ENCODE measurements around the gene ADARB1. TPM values are rescaled to one million over a fixed set of nuclear protein-coding genes. Genes with fewer than 3 reads are reported as not detected.

ADARB1 gene
- total RNA-seq, 1 experiment from 2014 or later, result 5.0 TPM

GRCh38 chr21:45264146-45264911 is 189.9 kb downstream of the ADARB1 start:
- no peak for DNase-seq (ENCODE audit: low spot score)

DNA sequence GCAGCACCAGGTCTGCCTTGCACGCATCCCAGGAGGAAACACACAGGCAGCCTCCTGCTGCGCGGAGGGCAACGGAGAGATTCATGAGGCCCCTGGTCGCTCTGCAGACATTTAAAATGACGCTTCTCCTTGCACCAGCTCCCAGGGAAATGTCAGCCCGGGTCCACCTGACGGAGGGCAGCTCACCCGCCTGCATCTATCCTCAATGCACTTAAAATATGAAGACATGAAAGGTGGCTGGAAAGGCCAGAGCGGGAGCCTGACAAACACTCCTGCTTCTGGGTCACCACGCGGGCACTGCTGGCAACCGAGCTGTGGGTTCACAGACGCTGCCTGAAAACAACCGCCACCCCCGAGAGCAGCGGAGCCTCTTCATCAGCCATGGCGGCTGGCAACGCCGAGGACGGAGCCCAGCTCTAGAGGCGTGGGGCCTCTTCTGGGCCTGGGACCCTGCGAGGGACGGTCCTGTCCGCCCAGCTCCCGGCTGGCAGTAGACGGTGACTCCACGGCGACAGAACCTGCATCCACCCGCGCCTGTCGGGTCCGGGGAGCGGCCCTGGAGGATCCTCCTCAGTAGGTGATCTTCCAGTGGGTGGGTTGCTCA is 190.6 kb downstream of the ADARB1 start:
- no peak for DNase-seq (ENCODE audit: low spot score)

DNA sequence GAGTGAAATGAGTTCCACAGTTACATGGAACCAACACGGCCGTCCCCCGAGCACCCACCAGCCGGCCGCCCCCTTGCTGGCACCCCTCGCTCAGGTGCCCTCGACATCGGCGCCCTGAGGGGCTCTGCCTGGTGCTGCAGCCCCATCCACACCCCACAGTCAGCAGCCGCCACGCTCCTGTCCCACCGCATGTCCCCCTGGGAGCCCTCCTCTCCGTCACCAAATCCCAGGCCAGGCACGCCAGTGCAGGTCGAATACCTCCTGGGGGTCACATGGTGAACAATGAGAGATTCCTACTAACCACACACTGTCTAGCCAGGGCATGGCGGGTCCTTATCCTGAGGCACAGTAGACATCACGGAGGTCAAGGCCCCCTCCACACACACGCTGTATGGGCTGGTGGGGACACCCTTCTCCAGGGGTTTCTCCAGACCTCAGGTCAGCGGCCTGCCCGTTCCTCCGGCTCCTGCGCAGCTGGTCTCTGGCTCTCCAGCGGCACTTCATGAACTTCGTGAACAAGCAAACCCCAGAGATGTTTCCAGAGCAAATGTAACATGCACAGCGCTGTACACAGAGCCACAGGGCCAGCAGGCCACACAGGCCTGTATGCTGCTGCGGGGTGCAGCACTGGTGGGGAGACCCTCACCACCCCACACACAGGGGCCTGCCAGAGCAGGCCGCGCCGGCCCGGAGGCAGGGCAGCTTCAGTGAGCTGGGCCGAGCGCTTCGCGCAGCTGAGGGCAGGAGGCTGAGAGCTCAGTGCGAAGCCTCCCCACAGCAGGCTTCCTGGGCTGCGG is 191.5 kb downstream of the ADARB1 start:
- no peak for DNase-seq (ENCODE audit: low spot score)

DNA sequence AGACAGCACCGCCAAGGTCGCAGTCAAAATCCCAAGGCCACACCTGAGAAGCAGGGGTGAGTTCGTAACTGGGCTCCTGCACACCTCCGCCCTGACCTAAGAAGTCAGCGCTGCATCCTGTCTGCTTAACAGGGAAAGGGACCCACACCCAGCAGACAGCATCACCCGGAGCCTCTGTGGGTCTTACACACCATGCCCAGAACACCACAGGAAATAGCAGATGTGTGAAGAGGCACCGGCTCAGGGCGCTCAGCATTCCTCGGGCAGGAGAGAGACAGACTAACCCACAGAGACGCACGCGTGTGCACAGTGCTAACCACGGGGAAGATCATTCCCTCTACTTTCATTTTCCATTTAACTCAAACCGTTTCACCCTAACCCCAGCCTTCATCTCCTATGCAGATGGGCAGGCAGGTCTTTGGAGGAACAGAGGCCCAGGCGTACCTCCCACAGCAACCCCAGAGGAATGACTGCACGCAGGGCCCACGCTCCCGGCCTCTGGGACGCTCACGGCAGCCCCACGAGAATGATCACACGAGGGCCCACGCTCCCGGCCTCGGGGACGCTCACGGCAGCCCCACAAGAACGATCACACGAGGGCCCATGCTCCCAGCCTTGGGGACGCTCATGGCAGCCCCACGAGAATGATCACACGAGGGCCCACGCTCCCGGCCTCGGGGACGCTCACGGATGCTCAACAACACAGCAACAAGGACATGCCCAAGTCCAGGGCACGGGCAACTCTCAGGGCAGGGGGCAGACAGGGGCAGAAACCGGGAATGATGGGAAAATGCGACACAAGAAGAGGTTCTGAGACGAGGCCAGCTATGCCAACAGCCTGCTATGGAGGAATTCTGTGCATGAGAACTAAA is 192.4 kb downstream of the ADARB1 start:
- no peak for DNase-seq (ENCODE audit: low spot score)

- DNase-seq (ENCODE audit: low spot score), result no peak
These were observed 193.0 kb downstream of the ADARB1 start for GRCh38 chr21:45267390-45267760.

DNA sequence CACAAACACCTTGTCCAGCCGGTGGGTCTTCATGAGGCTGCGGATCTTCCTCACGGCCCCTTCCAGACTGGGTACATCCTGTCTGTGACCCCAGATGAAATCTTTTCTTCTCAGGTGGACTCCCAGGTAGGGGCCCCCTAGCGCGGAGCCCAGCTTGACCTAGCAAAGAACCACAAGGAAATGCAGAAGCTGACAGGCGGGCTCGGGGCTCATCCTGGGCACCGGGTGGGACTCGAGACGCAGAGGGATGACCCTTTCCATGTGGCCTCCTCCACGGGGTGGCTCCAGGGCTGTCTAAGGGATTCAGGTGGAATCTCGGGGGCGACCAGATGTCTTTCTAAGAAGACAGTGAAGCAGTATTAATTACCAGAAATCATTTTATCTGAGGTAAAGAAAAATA is 195.5 kb downstream of the ADARB1 start:
- DNase-seq (ENCODE audit: low spot score), result no peak

DNA sequence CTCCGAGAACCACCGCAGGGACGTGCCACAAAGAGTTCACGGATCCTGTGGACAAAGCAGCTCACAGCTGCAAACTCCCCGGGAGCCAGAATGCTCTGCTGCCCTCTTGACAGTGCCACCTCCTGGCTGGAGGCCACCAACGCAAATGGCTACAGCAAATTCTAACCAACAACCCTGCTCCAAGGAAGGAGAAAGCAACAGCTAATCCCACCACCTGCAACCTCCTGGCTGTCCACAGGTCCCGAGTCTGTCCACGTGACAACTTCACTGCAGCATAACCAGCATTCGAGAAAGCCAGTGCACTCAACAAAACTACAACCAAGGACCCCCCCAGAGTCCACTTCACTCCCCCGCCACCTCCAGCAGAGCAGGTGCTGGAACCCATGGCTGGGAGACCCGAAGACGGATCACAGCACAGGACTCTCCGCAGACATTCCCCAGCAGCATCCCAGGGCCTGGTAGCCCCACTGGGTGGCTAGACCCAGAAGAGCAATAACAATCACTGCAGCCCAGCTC is 196.0 kb downstream of the ADARB1 start:
- DNase-seq (ENCODE audit: low spot score), result no peak

Other genes starting within 250 kb of the ADARB1 start
- gene PTTG1IP, start 200.9 kb upstream of the ADARB1 start, total RNA-seq (2014; rRNA removed; shearing (Covaris generic)), result 116 and 123 TPM in 2 replicates
- not detected in 2 replicates for gene ITGB2, start 153.7 kb upstream of the ADARB1 start, total RNA-seq (2014; rRNA removed; shearing (Covaris generic))
- 27.4 and 31.3 TPM in 2 replicates for gene SLX9, start 134.6 kb upstream of the ADARB1 start, total RNA-seq (2014; rRNA removed; shearing (Covaris generic))
- gene POFUT2, start 213.3 kb downstream of the ADARB1 start, total RNA-seq (2014; rRNA removed; shearing (Covaris generic)), result 19.3 and 21.7 TPM in 2 replicates